NCI-H82 treated with DMSO at 0.1 percent for 48 hours (cell line): ENCODE data around the gene CNOT6.

Experiments used
- DNase-seq: peaks from one replicate; lab custom pipeline; 2025; ENCODE audit not compliant: unreplicated experiment; lab: John Stamatoyannopoulos, UW

CNOT6 gene

DNA sequence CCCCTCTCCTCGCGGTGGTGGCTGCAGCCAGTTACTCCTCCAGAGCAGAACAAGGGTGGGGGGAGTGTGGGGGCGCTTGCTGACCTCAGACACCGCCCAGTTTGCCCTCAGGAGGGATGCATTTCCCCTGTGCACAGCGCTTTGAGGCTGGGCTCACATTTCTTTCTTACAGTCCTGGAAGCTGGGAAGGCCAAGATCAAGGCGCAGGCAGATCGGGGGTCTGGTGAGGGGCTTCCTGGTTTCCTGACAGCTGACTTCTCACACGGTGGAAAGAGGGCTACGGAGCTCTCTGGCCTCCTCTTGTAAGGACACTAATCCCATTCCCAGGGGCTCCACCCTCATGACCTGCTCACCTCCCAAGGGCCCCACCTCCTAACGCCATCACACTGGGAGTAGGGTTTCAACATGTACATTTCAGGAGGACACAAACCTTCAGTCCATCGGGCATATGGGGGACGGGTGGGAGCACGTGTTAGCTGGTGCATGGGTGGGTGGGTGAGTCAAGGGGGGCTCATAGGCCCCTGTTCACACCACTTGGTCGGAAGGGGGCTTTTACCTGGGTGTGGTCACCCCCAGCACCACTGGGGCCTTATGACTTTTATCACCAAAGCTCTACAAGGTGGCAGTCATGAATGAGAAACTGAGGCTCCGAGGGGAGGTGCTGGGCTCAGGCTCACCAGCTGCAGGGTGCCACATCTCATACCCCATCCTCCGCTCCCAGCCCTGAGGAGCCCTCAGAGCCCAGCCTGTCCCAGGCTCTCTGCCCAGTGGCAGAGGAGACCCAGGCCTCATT, 104.8 kb downstream of the CNOT6 start:
- no peak for DNase-seq

GRCh38 chr5:180599590-180599914, 105.4 kb downstream of the CNOT6 start:
- DNase-seq, result no peak

GRCh38 chr5:180599981-180600553, 105.9 kb downstream of the CNOT6 start:
- no peak for DNase-seq

DNA sequence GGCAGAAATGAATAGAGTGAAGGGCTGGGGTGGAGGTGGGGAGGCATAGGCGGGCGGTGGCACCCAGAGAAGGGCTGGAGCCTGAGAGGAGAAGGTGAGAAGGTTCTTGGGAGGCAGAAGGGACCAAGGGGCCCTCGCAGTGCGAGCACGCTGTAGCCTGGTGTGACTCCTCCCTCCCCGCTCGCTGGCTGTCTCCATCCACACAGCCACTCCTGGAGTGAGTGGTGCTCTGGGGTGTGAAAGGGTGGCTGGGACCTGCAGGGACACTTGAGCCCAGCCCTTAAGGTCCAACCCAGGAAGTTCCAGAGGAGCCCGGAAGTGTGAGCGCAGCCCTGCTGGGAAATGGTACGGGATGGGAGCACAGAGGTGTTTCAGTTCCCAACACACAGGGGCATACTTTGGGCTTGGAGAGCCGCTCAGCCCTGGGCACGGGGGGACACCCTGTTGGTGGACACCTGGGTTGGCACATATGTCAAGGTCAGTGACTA, 106.4 kb downstream of the CNOT6 start:
- no peak for DNase-seq

GRCh38 chr5:180601591-180602480, 107.7 kb downstream of the CNOT6 start:
- DNase-seq, result no peak

DNA sequence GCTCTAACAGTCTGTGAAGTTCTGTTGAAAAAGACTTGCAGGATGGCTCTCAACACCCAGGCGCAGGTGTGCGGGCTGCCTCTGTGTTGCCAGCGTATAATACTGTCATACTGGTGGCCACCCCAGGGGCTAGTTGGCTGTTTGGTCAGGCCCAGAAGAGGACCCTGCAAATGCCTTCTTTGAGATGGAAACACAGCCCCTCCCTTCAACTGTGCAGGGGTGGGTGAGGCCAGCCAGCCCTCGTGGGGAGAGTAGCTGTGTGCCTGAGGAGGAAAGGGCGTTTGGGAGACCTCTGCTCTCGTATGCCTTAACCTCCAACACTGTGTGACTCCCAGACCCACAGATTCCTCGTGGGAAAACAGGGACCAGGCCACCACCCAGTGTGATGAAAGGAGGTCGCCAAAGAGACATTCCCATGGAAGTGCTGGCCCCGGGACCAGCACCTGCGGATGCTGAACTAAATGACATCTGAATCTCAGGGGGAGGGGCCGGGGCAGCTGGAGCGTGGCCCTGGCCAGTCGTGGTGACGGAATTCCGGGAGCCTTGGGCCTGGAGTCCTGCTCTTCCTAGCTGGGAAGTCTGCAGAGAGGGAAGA, 108.4 kb downstream of the CNOT6 start:
- DNase-seq, result no peak

DNA sequence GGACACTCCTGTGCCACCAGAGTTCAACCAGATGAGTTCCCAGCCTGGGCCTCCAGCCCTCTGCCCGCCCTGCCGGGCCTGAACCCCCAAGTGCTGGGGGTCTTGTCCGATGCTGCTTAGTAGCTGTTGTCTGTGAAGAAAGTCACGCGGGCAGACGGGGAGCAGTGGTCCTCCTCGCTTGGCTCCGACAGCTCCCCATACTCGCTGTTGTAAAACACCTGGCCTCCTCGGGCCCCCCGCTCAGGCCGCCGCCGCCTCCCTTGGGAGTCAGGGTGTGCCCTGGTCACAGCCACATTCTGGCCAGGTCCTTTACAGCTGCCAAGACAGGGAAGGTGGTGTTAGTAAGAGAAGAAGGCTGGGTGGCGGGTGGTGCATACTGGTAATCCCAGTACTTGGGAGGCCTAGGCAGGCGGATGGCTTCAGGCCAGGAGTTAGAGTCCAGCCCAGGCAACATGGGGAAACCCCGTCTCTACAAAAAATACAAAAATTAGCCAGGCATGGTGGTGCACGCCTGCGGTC, 109.0 kb downstream of the CNOT6 start:
- DNase-seq, result no peak

GRCh38 chr5:180604271-180604670, 110.1 kb downstream of the CNOT6 start:
- DNase-seq, result no peak

DNA sequence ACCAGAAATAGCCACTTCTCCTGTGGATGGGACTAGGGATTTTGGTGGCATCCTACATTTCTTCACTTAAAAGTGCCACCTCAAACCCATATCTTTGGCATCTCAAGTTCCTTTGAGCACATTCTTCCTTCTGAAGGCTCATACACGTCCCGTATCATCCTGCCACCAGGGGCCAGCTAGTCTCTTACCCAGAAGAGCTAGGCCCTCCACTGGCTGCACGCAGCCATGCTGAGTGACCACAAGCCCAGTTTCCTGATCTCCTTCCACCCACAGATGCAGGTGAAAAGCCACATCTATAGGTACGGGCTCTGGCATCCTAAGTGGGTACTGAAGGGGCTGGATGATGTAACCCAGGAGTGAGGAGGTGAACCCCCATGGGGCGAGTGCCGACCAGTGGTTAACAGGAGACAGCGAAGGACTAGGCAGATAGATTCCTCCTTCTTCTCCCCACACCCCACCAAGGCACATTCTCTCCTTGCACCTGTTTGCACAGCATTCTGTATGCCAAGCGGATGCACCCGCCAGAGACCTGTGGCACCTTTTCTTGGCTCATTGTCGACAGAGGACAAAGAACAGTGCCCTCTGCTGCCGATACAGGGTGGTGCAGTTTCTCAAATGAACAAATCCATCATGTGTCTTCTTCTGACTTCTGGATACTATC, 111.5 kb downstream of the CNOT6 start:
- peak; percentile 1 for DNase-seq

DNA sequence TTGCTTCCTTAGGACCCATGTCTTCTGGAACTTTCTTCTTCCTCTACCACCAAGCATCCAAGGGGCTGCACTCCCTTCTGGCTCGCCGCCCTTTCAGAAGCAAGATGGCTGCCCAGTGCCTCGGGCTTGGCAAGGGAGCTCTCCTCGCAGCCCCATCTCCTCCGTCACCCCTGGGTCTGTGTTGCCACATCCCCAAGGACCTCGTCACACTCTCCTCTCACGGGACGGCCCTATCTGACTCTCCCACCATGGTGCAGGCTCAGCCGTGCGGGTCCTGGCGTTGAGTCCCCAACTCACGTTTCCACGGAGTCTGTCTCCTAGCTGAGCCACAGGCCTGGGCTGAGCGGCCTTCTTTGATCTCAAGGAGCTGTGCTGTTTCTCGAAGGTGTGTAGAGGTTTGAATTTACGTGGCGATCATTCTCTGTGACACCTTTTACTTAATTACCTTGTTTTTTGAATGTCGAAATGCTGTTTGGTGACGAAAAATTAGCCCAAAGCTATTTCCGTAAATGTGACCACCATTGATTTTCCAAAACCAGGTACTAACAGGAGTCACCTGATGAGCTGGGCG, 112.1 kb downstream of the CNOT6 start:
- no peak for DNase-seq

DNA sequence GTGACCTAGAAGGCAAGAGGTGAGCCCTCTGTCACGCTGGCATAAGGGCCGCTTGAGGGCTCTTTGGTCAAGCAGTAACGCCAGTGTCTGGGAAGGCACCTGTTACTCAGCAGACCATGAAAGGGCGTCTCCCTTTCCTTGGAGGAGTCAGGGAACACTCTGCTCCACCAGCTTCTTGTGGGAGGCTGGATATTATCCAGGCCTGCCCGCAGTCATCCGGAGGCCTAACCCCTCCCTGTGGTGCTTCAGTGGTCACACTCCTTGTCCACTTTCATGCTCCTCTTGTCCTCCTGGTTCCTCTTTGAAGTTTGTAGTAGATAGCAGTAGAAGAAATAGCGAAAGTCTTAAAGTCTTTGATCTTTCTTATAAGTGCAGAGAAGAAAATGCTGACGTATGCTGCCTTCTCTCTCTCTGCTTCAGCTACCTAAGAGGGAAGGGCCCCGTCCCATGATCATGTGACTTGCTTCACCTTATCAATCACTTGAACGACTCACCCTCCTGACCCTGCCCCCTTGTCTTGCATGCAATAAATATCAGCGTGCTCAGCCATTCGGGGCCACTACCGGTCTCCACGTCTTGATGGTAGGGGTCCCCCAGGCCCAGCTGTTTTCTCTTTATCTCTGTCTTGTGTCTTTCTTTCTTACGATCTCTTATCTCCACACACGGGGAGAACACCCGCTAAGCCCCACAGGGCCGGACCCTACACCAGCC, 113.8 kb downstream of the CNOT6 start:
- DNase-seq, result no peak

GRCh38 chr5:180608572-180609310, 114.6 kb downstream of the CNOT6 start:
- no peak for DNase-seq

- no peak for DNase-seq
Measured at GRCh38 chr5:180609386-180609785, 115.2 kb downstream of the CNOT6 start.

- no peak for DNase-seq
Measured at GRCh38 chr5:180609817-180610550, 115.8 kb downstream of the CNOT6 start.

DNA sequence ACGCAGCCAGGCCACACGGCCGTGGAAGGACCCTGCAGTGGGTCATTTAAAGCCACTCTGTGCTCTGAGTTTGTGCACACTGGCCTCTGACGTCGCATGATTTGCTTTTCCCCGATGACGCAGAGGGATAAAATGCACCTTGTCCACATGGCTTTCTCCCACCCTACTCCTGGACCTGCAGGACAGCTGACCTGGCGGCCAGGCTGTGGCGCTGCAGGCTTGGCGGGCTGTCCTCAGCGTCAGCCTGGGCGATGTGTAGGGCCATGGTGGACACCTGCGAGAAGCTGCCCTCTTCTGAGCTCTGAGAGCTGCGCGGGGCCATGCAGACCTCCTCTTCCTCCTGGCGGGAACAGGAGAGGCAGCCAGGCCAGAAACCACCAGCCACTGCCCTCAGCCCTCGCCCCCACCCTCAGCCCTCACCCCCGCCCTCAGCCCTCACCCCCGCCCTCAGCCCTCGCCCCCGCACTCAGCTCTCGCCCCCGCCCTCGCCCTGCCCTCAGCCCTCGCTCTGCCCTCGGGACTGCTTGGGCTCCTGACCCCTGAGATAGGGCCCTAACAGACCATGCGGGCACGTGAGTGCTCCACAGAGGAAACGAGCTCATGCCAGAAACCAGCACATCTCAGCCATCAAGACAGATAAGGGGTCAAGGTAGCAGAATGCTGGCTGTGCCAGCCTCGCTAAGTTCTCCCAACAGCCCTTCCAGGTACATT, 117.1 kb downstream of the CNOT6 start:
- no peak for DNase-seq

DNA sequence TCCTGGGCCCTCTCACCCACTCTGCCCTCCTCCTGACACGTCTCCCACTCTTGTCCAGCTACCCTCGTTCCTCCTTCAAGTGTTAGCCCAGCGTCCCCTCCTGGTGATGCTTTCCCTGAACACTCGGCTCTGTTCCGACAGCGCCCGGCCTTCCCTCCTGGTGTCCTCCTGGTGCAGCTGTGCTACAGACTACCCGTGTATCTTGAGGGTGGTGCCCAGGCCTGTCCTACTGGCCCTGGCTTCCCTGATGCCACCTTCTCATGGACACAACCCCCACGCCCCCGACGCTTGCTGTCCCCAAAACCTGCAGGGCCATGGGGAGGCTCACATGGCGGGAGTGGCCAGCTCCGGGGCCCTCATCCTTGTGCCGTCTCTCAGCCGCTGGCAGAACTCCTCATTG, 118.5 kb downstream of the CNOT6 start:
- no peak for DNase-seq

DNA sequence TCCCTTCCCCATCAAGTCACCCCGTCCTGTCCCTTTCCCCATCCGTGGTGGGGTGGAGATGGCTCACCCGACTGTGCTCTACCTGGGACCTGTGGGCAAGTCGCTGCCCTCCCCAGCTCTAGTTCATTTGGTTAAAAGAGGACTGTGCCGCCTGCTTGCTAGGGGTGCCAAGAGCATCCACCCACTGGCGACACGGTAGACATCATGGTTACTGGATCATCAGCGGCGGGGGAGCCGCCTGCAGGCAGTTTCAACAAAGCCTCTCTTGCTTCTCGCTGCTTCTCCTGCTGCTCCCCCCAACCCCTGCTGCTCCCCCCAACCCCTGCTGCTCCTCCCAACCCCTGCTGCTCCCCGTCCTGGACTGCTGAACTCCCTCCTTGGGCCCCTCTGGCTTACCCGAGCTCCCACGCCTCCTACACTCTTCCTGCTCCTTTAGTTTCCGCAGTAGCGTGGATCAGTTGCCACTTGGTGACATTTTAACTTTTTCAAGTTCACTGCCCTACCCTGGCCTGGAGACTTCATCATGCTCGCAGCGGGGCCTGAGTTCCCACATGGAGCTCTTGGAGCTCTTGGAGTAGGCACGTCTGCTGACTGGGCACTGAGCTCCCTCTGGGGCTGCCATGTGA, 119.1 kb downstream of the CNOT6 start:
- DNase-seq, result no peak
